NCI-H1417 (cell line): ENCODE results near the gene MED1.
"Not testable (repeated sequence)": the region's sequence is repeated elsewhere in the genome, so short reads cannot be mapped to it uniquely, and the experiment has no call there.

ENCODE experiments used
- DNase-seq, 3 experiments: peaks; one replicate each; lab custom pipeline; 2025; lab: John Stamatoyannopoulos, UW

Gene MED1, protein sequence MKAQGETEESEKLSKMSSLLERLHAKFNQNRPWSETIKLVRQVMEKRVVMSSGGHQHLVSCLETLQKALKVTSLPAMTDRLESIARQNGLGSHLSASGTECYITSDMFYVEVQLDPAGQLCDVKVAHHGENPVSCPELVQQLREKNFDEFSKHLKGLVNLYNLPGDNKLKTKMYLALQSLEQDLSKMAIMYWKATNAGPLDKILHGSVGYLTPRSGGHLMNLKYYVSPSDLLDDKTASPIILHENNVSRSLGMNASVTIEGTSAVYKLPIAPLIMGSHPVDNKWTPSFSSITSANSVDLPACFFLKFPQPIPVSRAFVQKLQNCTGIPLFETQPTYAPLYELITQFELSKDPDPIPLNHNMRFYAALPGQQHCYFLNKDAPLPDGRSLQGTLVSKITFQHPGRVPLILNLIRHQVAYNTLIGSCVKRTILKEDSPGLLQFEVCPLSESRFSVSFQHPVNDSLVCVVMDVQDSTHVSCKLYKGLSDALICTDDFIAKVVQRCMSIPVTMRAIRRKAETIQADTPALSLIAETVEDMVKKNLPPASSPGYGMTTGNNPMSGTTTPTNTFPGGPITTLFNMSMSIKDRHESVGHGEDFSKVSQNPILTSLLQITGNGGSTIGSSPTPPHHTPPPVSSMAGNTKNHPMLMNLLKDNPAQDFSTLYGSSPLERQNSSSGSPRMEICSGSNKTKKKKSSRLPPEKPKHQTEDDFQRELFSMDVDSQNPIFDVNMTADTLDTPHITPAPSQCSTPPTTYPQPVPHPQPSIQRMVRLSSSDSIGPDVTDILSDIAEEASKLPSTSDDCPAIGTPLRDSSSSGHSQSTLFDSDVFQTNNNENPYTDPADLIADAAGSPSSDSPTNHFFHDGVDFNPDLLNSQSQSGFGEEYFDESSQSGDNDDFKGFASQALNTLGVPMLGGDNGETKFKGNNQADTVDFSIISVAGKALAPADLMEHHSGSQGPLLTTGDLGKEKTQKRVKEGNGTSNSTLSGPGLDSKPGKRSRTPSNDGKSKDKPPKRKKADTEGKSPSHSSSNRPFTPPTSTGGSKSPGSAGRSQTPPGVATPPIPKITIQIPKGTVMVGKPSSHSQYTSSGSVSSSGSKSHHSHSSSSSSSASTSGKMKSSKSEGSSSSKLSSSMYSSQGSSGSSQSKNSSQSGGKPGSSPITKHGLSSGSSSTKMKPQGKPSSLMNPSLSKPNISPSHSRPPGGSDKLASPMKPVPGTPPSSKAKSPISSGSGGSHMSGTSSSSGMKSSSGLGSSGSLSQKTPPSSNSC (N-terminal part only)

DNA sequence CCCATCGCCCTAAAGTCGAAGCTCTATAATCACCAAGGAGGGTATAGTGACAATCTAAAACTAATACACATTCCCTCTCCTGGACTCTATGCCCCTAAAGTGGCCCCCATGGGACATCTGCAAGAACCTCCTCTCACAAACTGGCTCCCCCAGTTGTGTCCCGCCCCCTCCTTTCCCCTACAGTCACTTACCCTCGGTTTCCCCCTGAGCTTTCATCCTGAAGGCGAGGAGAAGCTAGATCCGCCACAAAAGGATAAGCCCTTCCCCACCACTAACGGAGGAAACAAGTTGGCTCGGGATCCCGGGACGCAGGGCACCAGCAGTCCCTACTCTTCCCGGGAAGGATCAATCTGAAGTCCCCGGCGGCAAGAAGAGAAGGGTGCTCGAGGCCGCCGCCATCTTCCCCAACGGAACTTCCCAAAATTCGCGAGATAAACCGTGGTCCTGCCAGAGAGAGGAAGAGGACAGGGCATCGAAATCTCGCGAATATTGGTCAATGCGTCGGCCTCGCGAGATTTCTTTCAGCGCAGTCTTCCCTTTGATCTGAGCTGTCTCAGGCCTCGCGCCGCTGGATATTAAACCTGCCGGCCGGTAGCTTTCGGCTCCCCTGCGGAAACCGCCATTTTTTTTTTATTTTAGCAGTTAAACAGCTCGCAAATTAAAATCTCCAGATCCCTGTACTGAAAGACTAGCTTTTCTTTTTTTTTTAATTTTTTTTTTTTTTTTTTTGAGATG lies at the start of gene MED1:
Gene MED1 (minus strand): TSS at position 417 of the 735 bp plus-strand sequence. CDS start 201 bp downstream, at position 216.
- peak; percentile 97 to 99 (median 98) for DNase-seq

DNA sequence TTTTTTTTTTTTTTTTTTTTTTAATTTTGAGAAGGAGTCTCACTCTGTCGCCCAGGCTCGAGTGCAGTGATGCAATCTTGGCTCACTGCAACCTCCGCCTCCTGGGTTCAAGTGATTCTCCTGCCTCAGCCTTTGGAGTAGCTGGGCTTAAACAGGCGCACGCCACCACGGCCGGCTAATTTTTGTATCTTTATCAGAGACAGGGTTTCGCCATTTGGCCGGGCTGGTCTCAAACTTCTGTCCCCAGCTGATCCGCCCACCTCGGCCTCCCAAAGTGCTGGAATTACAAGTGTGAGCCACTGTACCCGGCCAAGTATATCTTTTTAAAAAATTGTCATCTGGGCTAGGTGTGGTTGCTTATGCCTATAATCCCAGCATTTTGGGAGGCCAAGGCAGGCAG lies 45.9 kb upstream of the MED1 start:
- not testable (repeated sequence) for DNase-seq

DNA sequence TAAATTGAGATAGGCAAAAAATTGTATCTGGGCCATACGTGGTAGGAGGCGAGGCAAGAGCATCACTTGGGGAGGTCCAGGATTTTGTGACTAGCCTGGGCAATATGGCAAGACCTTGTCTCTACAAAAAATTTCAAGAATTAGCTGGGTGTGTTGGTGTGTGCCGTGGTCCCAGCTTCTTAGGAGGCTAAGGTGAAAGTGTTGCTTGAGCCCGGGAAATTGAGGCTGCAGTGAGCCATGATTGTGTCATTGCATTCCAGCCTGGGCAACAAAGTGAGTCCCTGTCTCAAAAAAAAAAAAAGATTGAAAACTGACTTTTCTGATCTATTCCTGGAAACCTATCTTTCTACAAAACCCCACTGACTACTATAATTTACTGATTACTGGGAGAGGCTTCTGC lies 36.9 kb upstream of the MED1 start:
- DNase-seq = no peak

DNA sequence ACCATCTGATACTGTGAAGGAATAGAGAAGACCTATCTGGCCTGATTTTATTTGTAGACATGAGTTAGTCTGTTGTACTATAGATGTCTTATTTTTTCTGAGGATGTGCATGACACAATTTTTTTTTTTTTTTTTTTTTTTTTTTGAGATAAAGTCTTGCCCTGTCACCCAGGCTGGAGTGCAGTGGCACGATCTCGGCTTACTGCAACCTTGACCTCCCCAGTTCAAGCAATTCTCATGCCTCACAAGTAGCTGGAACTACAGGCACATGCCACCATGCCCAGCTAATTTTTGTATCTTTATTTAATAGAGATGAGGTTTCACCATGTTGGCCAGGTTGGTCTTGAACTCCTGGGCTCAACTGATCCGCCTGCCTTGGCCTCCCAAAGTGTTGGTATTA lies 36.4 kb upstream of the MED1 start:
- DNase-seq = not testable (repeated sequence)

DNA sequence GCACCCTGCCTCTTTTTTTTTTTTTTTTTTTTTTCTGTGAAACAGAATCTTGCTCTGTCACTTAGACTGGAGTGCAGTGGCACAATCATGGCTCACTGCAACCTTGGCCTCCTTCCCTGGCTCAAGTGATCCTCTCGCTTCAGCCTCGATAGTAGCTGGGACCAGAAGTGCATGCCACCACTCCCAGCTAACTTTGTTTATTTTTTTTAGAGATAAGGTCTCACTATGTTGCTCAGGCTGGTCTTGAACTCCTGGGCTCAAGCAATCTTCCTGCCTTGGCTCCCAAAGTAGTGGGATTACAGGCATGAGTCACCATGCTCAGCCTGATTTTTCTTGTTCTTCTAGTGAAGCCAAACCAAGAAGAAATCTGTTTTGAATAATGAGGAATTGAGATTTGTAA lies 35.2 kb upstream of the MED1 start:
- DNase-seq = no peak

DNA sequence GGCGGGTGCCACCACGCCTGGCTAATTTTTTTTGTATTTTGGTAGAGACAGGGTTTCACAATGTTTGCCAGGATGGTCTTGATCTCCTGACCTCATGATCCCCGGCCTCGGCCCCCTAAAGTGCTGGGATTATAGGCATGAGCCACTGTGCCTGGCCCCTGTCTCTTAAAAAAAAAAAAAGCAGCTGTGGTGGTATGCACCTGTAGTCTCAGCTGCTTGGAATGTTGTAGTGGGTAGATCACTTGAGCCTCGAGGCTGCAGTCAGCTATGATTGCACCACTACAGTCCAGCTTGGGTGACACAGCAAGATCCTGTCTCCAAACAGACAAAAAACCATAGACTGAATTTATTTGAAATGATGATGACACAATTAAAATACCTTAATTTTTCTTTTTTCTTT lies 34.5 kb upstream of the MED1 start:
- DNase-seq = no peak

DNA sequence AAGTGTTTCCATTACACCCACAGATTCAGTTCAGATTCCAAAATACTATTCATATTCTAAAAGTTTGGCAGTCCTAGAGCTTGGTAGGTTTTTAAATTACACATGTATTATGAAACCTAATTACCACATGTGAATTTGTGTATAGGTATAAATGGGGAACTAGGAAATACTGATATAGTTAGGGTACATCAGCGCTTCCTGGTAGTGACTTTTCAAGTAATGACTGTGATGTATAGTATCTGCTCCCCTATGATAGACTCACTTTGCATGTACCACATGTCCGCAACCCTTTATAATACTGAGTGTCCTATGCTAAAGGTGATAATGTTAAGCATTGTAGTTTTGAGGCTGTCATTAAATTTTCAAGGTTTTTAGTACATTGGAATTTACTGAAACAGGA lies 33.1 kb upstream of the MED1 start:
- DNase-seq = no peak

DNA sequence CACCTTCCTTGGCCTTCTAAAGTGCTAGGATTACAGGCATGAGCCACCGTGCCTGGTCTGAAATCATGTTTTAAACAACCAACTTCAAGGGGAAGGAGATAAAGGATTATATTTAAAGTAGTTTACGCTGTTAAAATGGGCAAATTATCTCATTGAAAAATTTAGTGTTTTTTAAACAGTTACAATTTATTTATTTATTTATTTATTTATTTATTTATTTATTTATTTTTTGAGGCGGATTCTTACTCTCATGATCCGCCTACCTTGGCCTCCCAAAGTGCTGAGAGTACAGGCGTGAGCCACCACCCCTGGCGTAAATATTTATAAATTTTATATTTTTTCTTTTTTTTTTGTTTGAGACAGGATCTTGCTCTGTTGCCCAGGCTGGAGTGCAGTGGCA lies 32.4 kb upstream of the MED1 start:
- DNase-seq = no peak

DNA sequence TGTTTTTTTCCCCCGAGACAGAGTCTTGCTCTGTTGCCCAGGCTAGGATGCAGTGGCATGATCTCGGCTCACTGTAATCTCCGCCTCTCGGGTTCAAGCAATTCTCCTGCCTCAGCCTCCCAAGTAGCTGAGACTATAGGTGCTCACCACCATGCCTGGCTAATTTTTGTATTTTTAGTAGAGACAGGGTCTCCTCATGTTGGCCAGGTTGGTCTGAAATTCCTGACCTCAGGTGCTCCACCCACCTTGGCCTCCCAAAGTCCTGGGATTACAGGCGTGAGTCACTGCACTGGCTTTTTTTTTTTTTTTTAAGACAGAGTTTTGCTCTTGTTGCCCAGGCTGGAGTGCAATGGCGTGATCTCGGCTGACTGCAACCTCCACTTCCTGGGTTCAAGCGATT lies 28.6 kb upstream of the MED1 start:
- not testable (repeated sequence) for DNase-seq

DNA sequence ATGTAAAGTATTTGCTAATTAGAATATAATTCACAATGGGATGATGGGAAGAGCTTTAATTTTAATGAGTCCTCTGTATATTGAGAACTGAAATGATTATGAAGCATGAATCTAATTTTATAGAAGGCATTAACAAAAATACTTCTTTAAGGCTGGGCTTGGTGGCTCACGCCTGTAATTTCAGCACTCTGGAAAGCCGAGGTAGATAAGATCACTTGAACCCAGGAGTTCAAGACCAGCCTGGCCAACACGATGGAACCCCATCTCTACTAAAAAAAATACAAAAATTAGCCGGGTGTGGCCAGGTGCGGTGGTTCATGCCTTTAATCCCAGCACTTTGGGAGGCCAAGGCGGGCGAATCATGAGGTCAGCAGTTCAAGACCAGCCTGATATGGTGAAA lies 22.2 kb upstream of the MED1 start:
- DNase-seq = no peak

DNA sequence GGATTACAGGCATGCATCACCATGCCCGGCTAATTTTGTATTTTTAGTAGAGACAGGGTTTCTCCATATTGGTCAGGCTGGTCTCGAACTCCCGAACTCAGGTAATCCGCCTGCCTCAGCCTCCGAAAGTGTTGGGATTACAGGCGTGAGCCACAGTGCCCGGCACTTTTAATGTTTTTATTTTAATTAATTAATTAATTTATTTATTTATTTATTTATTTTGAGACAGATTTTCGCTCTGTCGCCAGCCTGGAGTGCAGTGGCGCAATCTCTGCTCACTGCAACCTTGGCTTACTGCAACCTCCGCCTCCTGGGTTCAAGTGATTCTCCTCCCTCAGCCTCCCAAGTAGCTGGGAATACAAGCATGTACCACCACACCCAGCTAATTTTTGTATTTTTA lies 17.5 kb upstream of the MED1 start:
- DNase-seq = not testable (repeated sequence)

DNA sequence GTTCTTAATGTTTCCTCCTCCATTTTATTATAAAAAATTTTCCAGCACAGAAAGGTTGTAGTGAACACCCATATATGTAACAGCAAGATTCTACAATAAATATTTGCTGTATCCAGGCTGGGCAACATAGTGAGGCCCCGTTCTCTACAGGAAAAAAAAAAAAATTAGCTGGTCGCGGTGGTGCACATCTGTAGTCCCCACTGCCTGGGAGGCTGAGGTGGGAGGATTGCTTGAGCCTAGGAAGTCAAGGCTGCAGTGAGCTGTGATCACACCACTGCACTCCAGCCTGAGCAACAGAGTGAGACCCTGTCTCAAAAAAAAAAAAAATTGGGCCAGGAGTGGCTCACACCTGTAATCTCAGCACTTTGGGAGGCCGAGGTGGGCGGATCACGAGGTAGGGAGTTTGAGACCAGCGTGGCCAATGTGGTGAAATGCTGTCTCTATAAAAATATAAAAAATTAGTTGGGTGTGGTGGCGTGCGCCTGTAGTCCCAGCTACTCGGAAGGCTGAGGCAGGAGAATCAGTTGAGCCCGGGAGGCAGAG lies 13.6 kb upstream of the MED1 start:
- DNase-seq = not testable (repeated sequence)

DNA sequence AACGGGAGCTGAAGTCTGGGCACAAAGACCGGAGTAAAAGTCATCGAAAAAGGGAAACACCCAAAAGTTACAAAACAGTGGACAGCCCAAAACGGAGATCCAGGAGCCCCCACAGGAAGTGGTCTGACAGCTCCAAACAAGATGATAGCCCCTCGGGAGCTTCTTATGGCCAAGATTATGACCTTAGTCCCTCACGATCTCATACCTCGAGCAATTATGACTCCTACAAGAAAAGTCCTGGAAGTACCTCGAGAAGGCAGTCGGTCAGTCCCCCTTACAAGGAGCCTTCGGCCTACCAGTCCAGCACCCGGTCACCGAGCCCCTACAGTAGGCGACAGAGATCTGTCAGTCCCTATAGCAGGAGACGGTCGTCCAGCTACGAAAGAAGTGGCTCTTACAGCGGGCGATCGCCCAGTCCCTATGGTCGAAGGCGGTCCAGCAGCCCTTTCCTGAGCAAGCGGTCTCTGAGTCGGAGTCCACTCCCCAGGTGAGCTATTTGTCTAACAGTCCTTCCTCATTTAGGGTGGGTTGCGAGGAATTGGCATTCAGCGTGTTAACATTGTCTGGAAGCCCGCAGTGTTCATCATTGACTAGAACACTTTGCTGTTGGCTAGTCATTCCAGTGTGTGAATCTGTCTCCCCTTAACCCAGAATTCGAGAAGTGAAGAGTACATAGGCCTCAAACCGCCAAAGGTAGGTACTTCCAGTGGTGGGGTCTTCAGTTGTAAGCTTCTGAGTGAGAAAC lies 11.7 kb upstream of the MED1 start:
- DNase-seq = peak in 2 of 3 experiments; percentile 2 to 37

DNA sequence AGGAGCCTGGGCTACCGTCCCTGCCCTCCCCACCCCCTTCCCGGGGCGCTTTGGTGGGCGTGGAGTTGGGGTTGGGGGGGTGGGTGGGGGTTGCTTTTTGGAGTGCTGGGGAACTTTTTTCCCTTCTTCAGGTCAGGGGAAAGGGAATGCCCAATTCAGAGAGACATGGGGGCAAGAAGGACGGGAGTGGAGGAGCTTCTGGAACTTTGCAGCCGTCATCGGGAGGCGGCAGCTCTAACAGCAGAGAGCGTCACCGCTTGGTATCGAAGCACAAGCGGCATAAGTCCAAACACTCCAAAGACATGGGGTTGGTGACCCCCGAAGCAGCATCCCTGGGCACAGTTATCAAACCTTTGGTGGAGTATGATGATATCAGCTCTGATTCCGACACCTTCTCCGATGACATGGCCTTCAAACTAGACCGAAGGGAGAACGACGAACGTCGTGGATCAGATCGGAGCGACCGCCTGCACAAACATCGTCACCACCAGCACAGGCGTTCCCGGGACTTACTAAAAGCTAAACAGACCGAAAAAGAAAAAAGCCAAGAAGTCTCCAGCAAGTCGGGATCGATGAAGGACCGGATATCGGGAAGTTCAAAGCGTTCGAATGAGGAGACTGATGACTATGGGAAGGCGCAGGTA lies 11.0 kb upstream of the MED1 start:
- DNase-seq = peak in 2 of 3 experiments; percentile 41 to 54

DNA sequence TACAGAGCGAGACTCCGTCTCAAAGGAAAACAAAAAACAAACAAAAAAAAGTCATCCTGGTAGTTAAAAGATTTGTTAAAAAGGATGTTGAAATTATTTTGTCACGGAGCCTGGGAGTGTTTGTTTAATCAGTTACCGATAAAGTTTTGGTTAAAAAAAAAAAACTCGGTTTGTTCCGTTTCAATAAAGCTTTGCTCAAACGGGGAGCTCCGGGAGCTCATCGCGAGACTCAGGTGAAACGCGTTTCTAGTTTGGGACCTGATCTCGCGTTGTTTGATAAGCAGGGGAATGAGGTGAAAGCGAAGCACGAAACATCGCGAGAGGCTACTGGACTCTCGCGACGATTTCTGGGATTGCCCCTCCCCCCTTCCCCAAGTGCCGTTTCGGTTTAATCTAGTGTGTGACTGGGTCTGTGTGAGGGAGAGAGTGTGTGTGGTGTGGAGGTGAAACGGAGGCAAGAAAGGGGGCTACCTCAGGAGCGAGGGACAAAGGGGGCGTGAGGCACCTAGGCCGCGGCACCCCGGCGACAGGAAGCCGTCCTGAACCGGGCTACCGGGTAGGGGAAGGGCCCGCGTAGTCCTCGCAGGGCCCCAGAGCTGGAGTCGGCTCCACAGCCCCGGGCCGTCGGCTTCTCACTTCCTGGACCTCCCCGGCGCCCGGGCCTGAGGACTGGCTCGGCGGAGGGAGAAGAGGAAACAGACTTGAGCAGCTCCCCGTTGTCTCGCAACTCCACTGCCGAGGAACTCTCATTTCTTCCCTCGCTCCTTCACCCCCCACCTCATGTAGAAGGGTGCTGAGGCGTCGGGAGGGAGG lies 10.3 kb upstream of the MED1 start, which contains the start of gene CDK12:
Gene CDK12 (plus strand): TSS at position 374 of the 813 bp plus-strand sequence. CDS start 586 bp downstream, outside the sequence.
- peak; percentile 98 to 100 (median 99) for DNase-seq

DNA sequence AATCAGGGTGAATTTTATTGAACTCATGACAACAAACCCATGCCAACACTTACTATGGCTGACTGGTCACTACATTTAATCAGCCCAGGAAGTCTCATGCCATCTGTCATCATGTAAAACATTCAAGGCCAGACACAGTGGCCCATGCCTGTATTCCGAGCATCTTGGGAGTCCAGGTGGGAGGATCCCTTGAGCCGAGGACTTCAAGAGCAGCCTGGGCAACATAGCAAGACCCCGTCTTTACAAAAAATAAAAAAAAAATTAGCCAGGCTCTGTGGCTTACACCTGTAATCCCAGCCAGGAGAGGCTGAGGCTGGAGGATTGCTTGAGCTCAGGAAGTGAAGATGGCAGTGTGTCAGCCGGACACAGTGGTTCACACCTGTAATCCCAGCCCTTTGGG lies 4.9 kb upstream of the MED1 start:
- DNase-seq = no peak

DNA sequence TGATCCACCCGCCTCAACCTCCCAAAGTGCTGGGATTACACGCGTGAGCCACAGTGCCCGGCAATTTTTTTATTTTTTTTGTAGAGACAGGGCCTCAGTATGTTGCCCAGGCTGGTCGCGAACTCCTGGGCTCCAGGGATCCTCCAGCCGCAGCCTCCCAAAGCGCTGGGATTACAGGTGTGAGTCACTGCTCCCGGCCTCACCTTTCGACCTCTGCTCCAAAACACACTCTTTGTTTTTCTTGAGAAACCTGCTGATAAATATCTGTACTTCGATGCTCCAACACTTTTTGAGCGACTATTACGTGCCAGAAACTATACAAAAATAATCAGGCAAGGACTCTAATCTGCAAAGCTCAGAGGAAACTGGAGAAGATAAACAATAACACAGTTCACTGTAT lies 1.0 kb downstream of the MED1 start:
- no peak for DNase-seq

DNA sequence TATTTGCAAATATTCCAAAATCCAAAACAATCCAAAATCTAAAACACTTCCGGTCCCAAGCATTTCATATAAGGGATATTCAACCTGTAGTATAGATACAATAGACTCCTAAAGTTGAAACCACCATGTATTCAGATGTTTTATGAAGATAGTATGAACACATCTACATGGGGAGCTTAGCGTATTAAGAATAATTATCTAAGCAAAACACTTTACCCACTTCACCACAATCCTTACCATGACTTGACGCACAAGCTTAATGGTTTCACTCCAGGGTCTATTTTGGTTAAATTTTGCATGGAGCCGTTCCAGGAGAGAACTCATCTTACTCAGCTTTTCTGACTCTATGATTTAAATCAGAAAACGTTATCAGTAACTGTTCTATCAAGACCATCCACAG lies 3.5 kb downstream of the MED1 start:
- no peak for DNase-seq

DNA sequence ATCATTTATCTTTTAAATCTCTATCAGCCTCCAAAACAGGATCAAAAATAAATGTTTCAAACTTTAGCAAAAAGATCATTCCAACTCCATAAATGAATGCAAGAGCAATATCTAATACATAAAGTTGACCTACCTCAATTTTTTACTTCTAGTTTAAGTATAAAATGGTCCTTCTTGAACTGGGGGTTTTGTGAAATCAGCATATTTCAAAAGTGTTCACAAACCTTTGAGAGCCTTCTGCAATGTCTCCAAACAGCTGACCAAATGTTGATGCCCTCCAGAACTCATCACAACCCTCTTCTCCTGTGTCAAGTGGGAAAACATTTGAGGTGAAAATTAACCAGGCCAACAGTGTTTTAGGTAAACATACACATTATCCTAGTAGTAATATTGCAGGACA lies 7.7 kb downstream of the MED1 start:
- no peak for DNase-seq
